Panc1 (cell line): Measurements from ENCODE around the gene ASRGL1. TPM values are rescaled to one million over a fixed set of nuclear protein-coding genes. Genes with fewer than 3 reads are reported as not detected.

Source experiments
- ATAC-seq: fragments of 200-7000 bp; cut with Tn5 transposase; 2 replicates; pipeline ENCODE4 v1.9.1; 2020; ENCODE audit warnings: mild to moderate bottlenecking, moderate library complexity
- BruUV-seq: library from RNA; stranded (reverse); fragments of 400-500 nt; replicated peaks from 2 replicates; lab custom pipeline; 2021; lab: Mats Ljungman, UMichigan
- CTCF ChIA-PET: fragments of 300-600 bp; sonication (Branson Sonifier 250); formaldehyde crosslinking; loops from one replicate; lab custom pipeline; 2022; ENCODE audit warnings: antibody characterized with exemption; lab: Charles Lee
- POLR2A ChIA-PET: fragments of 300-600 bp; sonication (Branson Sonifier 250); formaldehyde crosslinking; loops from one replicate; lab custom pipeline; 2022; ENCODE audit warnings: antibody characterized with exemption; lab: Charles Lee
- DNase-seq: peaks from one replicate; pipeline ENCODE4 v3.0.0-alpha.2; 2010; ENCODE audit warnings: low read depth, low spot score
- H3K27ac ChIP-seq: 2 replicates; pipeline ENCODE4 v1.5.1; 2011; ENCODE audit warnings: mild to moderate bottlenecking, low read length, inconsistent platforms
- H3K27me3 ChIP-seq: fragments of 200-500 bp; sonication (Bioruptor generic); 2 replicates; pipeline ENCODE4 v1.6.0; 2014; ENCODE audit warnings: low read length, inconsistent platforms; ENCODE audit not compliant: control insufficient read depth, insufficient read depth
- H3K36me3 ChIP-seq: fragments of 200-500 bp; sonication (Bioruptor generic); 2 replicates; pipeline ENCODE4 v1.5.1; 2014; ENCODE audit warnings: inconsistent platforms, mild to moderate bottlenecking, low read length, moderate library complexity; ENCODE audit not compliant: control insufficient read depth, insufficient read depth
- H3K4me1 ChIP-seq: 2 replicates; pipeline ENCODE4 v1.5.1; 2011; ENCODE audit warnings: inconsistent platforms, mild to moderate bottlenecking, low read length, moderate library complexity; ENCODE audit not compliant: control insufficient read depth, insufficient read depth
- H3K4me3 ChIP-seq, 2 experiments: 2 replicates each; pipeline ENCODE4 v1.5.1; 2011 to 2012; ENCODE audit warnings: low read depth in 2 of 2, low read length in 2 of 2, mild to moderate bottlenecking in 2 of 2, inconsistent platforms in 1 of 2, moderate library complexity in 1 of 2
- H3K9me3 ChIP-seq: fragments of 200-500 bp; sonication (Bioruptor generic); 2 replicates; pipeline ENCODE4 v1.5.1; 2014; ENCODE audit warnings: low read depth, mild to moderate bottlenecking, inconsistent platforms, low read length, moderate library complexity; ENCODE audit not compliant: control insufficient read depth, insufficient read depth
- POLR2AphosphoS5 ChIP-seq: IDR thresholded peaks from 2 replicates; pipeline ENCODE4 v1.6.1; 2012; ENCODE audit warnings: mild to moderate bottlenecking, low read depth, low read length, moderate library complexity
- SIN3A ChIP-seq: IDR thresholded peaks from 2 replicates; pipeline ENCODE4 v1.6.1; 2012; ENCODE audit warnings: low read depth, mild to moderate bottlenecking, low read length, moderate library complexity, borderline replicate concordance; ENCODE audit not compliant: insufficient read depth
- TCF7L2 ChIP-seq: IDR thresholded peaks from 2 replicates; pipeline ENCODE4 v1.6.1; 2011; ENCODE audit warnings: mild to moderate bottlenecking, low read depth, low read length, inconsistent platforms
- in situ Hi-C: cut with HindIII; loops from 2 replicates; pipeline ENCODE4 v1.10.0; 2016; ENCODE audit warnings: low sequenced_read_pairs, low pct_unique_long_range_greater_than_20kb
- intact Hi-C: fragments of 100-400 bp; cut with micrococcal nuclease; formaldehyde crosslinking; loops from one replicate; pipeline ENCODE4 v1.10.0; 2022; ENCODE audit not compliant: unreplicated experiment
- total RNA-seq: library from RNA; stranded (reverse); gene quantifications from one replicate; pipeline ENCODE4 v1.2.1, GENCODE V29; 2021; ENCODE audit not compliant: unreplicated experiment
- TF ChIP-seq, protein P1 (sequence below), 2 experiments: IDR thresholded peaks; 2 replicates each; pipeline ENCODE4 v1.6.1; 2011 to 2012; ENCODE audit warnings: low read depth in 2 of 2, control low read depth in 1 of 2, low read length in 1 of 2, mild to moderate bottlenecking in 1 of 2, moderate library complexity in 1 of 2; ENCODE audit not compliant: insufficient read depth in 1 of 2
- TF ChIP-seq, protein P2 (sequence below): fragments of 450-650 bp; IDR thresholded peaks from 2 replicates; pipeline ENCODE4 v1.5.1; 2017; ENCODE audit warnings: mild to moderate bottlenecking

The ASRGL1 gene
- total RNA-seq, 1 experiment from 2014 or later: 43.2 TPM

DNA sequence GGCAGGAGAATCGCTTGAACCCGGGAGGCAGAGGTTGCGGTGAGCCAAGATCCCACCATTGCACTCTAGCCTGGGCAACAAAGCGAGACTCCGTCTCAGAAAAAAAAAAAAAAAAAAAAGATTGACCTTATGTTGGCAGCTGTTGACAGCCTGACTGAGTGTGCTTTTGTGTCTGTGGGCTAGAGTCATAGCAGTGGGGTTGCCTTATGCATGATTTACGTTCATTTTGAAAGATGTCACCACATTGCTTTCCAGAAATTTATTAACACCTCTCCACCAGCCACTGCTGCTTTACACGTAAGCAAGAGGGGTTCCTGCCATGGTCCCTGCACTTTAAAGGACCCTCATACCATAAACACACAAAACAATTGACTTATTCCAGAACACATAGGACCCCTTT lies 21.0 kb downstream of the ASRGL1 start:
- Histone ChIP-seq H3K9me3 (no peaks in the 10 kb centered on the region), H3K4me1 (no peaks in the 10 kb centered on the region), H3K36me3 (no peaks in the 10 kb centered on the region), H3K4me3 (no peak overlapping the region), H3K27me3 (no peaks in the 10 kb centered on the region), H3K27ac (no peak overlapping the region)
- TF ChIP-seq, protein P1, sequence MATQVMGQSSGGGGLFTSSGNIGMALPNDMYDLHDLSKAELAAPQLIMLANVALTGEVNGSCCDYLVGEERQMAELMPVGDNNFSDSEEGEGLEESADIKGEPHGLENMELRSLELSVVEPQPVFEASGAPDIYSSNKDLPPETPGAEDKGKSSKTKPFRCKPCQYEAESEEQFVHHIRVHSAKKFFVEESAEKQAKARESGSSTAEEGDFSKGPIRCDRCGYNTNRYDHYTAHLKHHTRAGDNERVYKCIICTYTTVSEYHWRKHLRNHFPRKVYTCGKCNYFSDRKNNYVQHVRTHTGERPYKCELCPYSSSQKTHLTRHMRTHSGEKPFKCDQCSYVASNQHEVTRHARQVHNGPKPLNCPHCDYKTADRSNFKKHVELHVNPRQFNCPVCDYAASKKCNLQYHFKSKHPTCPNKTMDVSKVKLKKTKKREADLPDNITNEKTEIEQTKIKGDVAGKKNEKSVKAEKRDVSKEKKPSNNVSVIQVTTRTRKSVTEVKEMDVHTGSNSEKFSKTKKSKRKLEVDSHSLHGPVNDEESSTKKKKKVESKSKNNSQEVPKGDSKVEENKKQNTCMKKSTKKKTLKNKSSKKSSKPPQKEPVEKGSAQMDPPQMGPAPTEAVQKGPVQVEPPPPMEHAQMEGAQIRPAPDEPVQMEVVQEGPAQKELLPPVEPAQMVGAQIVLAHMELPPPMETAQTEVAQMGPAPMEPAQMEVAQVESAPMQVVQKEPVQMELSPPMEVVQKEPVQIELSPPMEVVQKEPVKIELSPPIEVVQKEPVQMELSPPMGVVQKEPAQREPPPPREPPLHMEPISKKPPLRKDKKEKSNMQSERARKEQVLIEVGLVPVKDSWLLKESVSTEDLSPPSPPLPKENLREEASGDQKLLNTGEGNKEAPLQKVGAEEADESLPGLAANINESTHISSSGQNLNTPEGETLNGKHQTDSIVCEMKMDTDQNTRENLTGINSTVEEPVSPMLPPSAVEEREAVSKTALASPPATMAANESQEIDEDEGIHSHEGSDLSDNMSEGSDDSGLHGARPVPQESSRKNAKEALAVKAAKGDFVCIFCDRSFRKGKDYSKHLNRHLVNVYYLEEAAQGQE (IDR thresholded peaks at IDR 0.05; ENCODE audit: insufficient read depth in 1 of 2, low read depth in 2 of 2, low read length in 1 of 2): no peak
- TF ChIP-seq, protein P2, sequence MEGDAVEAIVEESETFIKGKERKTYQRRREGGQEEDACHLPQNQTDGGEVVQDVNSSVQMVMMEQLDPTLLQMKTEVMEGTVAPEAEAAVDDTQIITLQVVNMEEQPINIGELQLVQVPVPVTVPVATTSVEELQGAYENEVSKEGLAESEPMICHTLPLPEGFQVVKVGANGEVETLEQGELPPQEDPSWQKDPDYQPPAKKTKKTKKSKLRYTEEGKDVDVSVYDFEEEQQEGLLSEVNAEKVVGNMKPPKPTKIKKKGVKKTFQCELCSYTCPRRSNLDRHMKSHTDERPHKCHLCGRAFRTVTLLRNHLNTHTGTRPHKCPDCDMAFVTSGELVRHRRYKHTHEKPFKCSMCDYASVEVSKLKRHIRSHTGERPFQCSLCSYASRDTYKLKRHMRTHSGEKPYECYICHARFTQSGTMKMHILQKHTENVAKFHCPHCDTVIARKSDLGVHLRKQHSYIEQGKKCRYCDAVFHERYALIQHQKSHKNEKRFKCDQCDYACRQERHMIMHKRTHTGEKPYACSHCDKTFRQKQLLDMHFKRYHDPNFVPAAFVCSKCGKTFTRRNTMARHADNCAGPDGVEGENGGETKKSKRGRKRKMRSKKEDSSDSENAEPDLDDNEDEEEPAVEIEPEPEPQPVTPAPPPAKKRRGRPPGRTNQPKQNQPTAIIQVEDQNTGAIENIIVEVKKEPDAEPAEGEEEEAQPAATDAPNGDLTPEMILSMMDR: no peak
- TF ChIP-seq POLR2AphosphoS5: no peak
- TF ChIP-seq TCF7L2: no peak
- TF ChIP-seq SIN3A: no peak
- BruUV-seq: no TSS peak
- ChIA-PET CTCF (no interaction called here), POLR2A (no interaction called here)
- ATAC-seq (no peak), DNase-seq (no peak)
- intact Hi-C loops: no loop called here
- in situ Hi-C loops: no loop called here

DNA sequence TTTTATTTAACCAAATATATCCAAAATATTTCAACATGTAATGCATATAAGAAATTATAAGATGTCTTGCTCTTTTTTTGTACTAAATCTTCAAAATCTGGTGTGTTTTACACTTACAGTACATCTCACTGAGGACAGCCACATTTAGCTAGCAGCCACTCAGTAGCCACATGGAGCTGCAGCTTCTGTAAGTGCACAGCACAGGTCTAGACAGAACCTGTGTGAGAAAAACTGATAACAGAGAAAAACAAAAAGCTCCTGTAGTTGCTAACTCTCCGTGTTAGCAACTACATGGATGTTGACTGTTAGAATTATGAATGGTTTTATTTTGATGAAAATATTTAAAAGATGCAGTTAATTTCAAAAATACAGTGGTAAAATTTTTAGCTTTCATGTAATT lies 22.2 kb downstream of the ASRGL1 start:
- intact Hi-C loops: no loop called here
- Histone ChIP-seq H3K27me3 (no peaks in the 10 kb centered on the region), H3K9me3 (no peaks in the 10 kb centered on the region), H3K27ac (no peak overlapping the region), H3K4me3 (no peak overlapping the region), H3K4me1 (no peaks in the 10 kb centered on the region), H3K36me3 (no peaks in the 10 kb centered on the region)
- ATAC-seq (no peak), DNase-seq (no peak)
- in situ Hi-C loops: no loop called here
- TF ChIP-seq SIN3A: no peak
- no peak for TF ChIP-seq POLR2AphosphoS5
- TF ChIP-seq, protein P1 (IDR thresholded peaks at IDR 0.05; ENCODE audit: insufficient read depth in 1 of 2, low read depth in 2 of 2, low read length in 1 of 2): no peak
- TF ChIP-seq, protein P2: no peak
- TF ChIP-seq TCF7L2: no peak
- BruUV-seq: no TSS peak
- CTCF ChIA-PET: interaction anchor here (0.5 to 0.7 kb wide), 2 partner anchors 459 to 1333 kb away, joined by 3 to 10 read pairs; no protein-coding TSS in a partner anchor
- POLR2A ChIA-PET: interaction anchor here (0.6 kb wide), 1 partner anchor 514 kb away, joined by 4 read pairs; no protein-coding TSS in a partner anchor
